NCI-H82 treated with DMSO at 0.1 percent for 48 hours (cell line): ENCODE data around the gene SLX9.
"Not testable (repeated sequence)": the region's sequence is repeated elsewhere in the genome, so short reads cannot be mapped to it uniquely, and the experiment has no call there.

Experiments
- DNase-seq: peaks from one replicate; lab custom pipeline; 2025; ENCODE audit not compliant: unreplicated experiment; lab: John Stamatoyannopoulos, UW

Gene SLX9

GRCh38 chr21:44902268-44903049 lies 37.4 kb upstream of the SLX9 start:
- DNase-seq = no peak

- DNase-seq = no peak
Observed at GRCh38 chr21:44903050-44903685, 36.7 kb upstream of the SLX9 start.

- DNase-seq = no peak
Observed at GRCh38 chr21:44903689-44904088, 36.1 kb upstream of the SLX9 start.

GRCh38 chr21:44904141-44904923 lies 35.5 kb upstream of the SLX9 start:
- DNase-seq = no peak

- DNase-seq = no peak
Observed at GRCh38 chr21:44905016-44905727, 34.7 kb upstream of the SLX9 start.

GRCh38 chr21:44905728-44906090 lies 34.1 kb upstream of the SLX9 start:
- DNase-seq = no peak

GRCh38 chr21:44907225-44907965 lies 32.4 kb upstream of the SLX9 start:
- no peak for DNase-seq

GRCh38 chr21:44907966-44908895 lies 31.6 kb upstream of the SLX9 start:
- no peak for DNase-seq

- no peak for DNase-seq
Observed at GRCh38 chr21:44908908-44909307, 30.9 kb upstream of the SLX9 start.

GRCh38 chr21:44909719-44910118 lies 30.1 kb upstream of the SLX9 start:
- DNase-seq = no peak

- DNase-seq = no peak
Observed at GRCh38 chr21:44910229-44911067, 29.4 kb upstream of the SLX9 start.

GRCh38 chr21:44911068-44911383 lies 28.8 kb upstream of the SLX9 start:
- DNase-seq = no peak

- no peak for DNase-seq
Observed at GRCh38 chr21:44911384-44912157, 28.3 kb upstream of the SLX9 start.

- no peak for DNase-seq
Observed at GRCh38 chr21:44912158-44912473, 27.7 kb upstream of the SLX9 start.

- DNase-seq = not testable (repeated sequence)
Observed at GRCh38 chr21:44912506-44913412, 27.1 kb upstream of the SLX9 start.

- no peak for DNase-seq
Observed at GRCh38 chr21:44913425-44914175, 26.2 kb upstream of the SLX9 start.
